ENCODE measurements around the gene SLCO1A2.

Gene SLCO1A2

GRCh38 chr12:21264232-21264631, 70.5 kb downstream of the SLCO1A2 start:
- TF ChIP-seq POLR2AphosphoS5 (IDR thresholded peaks at IDR 0.05; ENCODE audit: borderline replicate concordance, low read depth, low read length) (no peak), EZH2 (IDR thresholded peaks at IDR 0.05) (no peak), FOXP2 (optimal IDR thresholded peaks at IDR 0.05; ENCODE audit: control extremely low read depth, extremely low read length, insufficient read depth) (no peak)
- no peak for DNase-seq (ENCODE audit: low read depth, low spot score)
- H3K36me3 ChIP-seq (ENCODE audit: insufficient read depth, low read length), result no peaks in the 10 kb centered on the region
- no peak overlapping the region for H3K9ac ChIP-seq (ENCODE audit: insufficient read length)
- H3K27ac ChIP-seq, result no peak overlapping the region
- no peaks in the 10 kb centered on the region for H3K9me3 ChIP-seq (ENCODE audit: low read depth, low read length)
- H3K4me3 ChIP-seq, result no peak overlapping the region

GRCh38 chr12:21257172-21257571, 77.5 kb downstream of the SLCO1A2 start:
- Histone ChIP-seq H3K9me3 (ENCODE audit: low read depth, low read length) (no peaks in the 10 kb centered on the region), H3K4me3 (no peak overlapping the region)
- no peak for TF ChIP-seq EZH2 (IDR thresholded peaks at IDR 0.05)
- no peak for TF ChIP-seq POLR2AphosphoS5 (IDR thresholded peaks at IDR 0.05; ENCODE audit: borderline replicate concordance, low read depth, low read length)
- TF ChIP-seq FOXP2 (optimal IDR thresholded peaks at IDR 0.05; ENCODE audit: control extremely low read depth, extremely low read length, insufficient read depth), result no peak

GRCh38 chr12:21252070-21252469, 82.6 kb downstream of the SLCO1A2 start:
- H3K27ac ChIP-seq, result no peak overlapping the region
- no peak overlapping the region for H3K4me3 ChIP-seq
- no peak overlapping the region for H3K9ac ChIP-seq (ENCODE audit: insufficient read length)
- DNase-seq (ENCODE audit: low read depth, low spot score), result no peak
- no peaks in the 10 kb centered on the region for H3K9me3 ChIP-seq (ENCODE audit: low read depth, low read length)
- no peaks in the 10 kb centered on the region for H3K36me3 ChIP-seq (ENCODE audit: insufficient read depth, low read length)
- TF ChIP-seq POLR2AphosphoS5 (IDR thresholded peaks at IDR 0.05; ENCODE audit: borderline replicate concordance, low read depth, low read length), result no peak
- TF ChIP-seq EZH2 (IDR thresholded peaks at IDR 0.05), result no peak
- TF ChIP-seq FOXP2 (optimal IDR thresholded peaks at IDR 0.05; ENCODE audit: control extremely low read depth, extremely low read length, insufficient read depth), result no peak

More at GRCh38 chr12:21257172-21257571, 77.5 kb downstream of the SLCO1A2 start:
- Histone ChIP-seq H3K27ac (no peak overlapping the region), H3K9ac (ENCODE audit: insufficient read length) (no peak overlapping the region), H3K36me3 (ENCODE audit: insufficient read depth, low read length) (no peaks in the 10 kb centered on the region)
- DNase-seq (ENCODE audit: low read depth, low spot score), result no peak

- Histone ChIP-seq H3K27ac (no peak overlapping the region), H3K9me3 (ENCODE audit: low read depth, low read length) (no peaks in the 10 kb centered on the region), H3K4me3 (no peak overlapping the region), H3K9ac (ENCODE audit: insufficient read length) (no peak overlapping the region), H3K36me3 (ENCODE audit: insufficient read depth, low read length) (no peaks in the 10 kb centered on the region)
- no peak for DNase-seq (ENCODE audit: low read depth, low spot score)
- no peak for TF ChIP-seq EZH2 (IDR thresholded peaks at IDR 0.05)
- no peak for TF ChIP-seq FOXP2 (optimal IDR thresholded peaks at IDR 0.05; ENCODE audit: control extremely low read depth, extremely low read length, insufficient read depth)
- no peak for TF ChIP-seq POLR2AphosphoS5 (IDR thresholded peaks at IDR 0.05; ENCODE audit: borderline replicate concordance, low read depth, low read length)
Observed at GRCh38 chr12:21248679-21249078, 86.0 kb downstream of the SLCO1A2 start.

- TF ChIP-seq POLR2AphosphoS5 (IDR thresholded peaks at IDR 0.05; ENCODE audit: borderline replicate concordance, low read depth, low read length), result no peak
- no peak for TF ChIP-seq FOXP2 (optimal IDR thresholded peaks at IDR 0.05; ENCODE audit: control extremely low read depth, extremely low read length, insufficient read depth)
- no peak for TF ChIP-seq EZH2 (IDR thresholded peaks at IDR 0.05)
- Histone ChIP-seq H3K9ac (ENCODE audit: insufficient read length) (no peak overlapping the region), H3K9me3 (ENCODE audit: low read depth, low read length) (no peaks in the 10 kb centered on the region), H3K27ac (no peak overlapping the region), H3K4me3 (no peak overlapping the region), H3K36me3 (ENCODE audit: insufficient read depth, low read length) (no peaks in the 10 kb centered on the region)
- DNase-seq (ENCODE audit: low read depth, low spot score), result no peak
Observed at GRCh38 chr12:21239866-21240265, 94.9 kb downstream of the SLCO1A2 start.

DNA sequence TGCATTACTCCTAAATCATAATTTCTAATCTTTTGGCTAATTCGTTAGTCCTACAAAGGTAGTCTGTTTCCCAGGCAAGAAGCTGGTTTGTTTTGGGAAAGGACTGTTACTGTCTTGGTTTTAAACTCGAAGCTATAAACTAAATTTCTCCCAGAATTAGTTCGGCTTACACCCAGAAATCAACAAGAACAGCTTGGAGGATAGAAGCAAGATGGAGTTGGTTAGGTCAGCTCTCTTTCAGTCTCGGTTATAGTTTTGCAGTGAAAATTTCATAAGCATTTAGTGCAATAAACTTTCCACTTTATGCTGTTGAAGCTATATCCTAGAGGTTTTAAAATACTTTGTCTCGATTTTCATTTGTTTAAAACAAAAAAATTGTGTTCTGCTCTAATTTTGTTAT, 100.3 kb downstream of the SLCO1A2 start:
- Histone ChIP-seq H3K27ac (no peak overlapping the region), H3K36me3 (ENCODE audit: insufficient read depth, low read length) (no peaks in the 10 kb centered on the region), H3K9me3 (ENCODE audit: low read depth, low read length) (no peaks in the 10 kb centered on the region), H3K4me3 (no peak overlapping the region), H3K9ac (ENCODE audit: insufficient read length) (no peak overlapping the region)
- no peak for DNase-seq (ENCODE audit: low read depth, low spot score)
- TF ChIP-seq POLR2AphosphoS5 (IDR thresholded peaks at IDR 0.05; ENCODE audit: borderline replicate concordance, low read depth, low read length), result no peak
- no peak for TF ChIP-seq EZH2 (IDR thresholded peaks at IDR 0.05)
- TF ChIP-seq FOXP2 (optimal IDR thresholded peaks at IDR 0.05; ENCODE audit: control extremely low read depth, extremely low read length, insufficient read depth), result no peak

DNA sequence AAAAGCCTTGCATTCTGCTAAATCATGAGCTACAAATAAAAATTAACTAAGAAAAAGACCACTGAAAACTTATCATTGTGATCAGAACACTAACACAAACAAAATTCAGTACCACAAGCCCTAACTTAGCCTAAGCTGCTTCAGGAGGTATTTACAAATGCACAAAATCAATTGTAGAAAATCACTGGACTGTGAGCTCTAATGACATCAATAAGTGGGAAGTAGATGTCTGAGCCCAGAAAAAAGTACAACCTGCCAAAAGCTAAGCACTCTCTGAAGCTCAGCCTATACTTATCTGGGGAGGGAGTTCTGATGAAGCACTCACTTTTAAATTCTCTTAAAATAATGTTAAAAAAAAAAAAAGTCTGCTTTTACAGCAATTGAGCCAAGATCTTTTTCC, 110.8 kb downstream of the SLCO1A2 start:
- Histone ChIP-seq H3K36me3 (ENCODE audit: insufficient read depth, low read length) (no peaks in the 10 kb centered on the region), H3K27ac (no peak overlapping the region), H3K9me3 (ENCODE audit: low read depth, low read length) (no peaks in the 10 kb centered on the region), H3K4me3 (no peak overlapping the region), H3K9ac (ENCODE audit: insufficient read length) (no peak overlapping the region)
- no peak for DNase-seq (ENCODE audit: low read depth, low spot score)
- TF ChIP-seq EZH2 (IDR thresholded peaks at IDR 0.05) (no peak), POLR2AphosphoS5 (IDR thresholded peaks at IDR 0.05; ENCODE audit: borderline replicate concordance, low read depth, low read length) (no peak), FOXP2 (optimal IDR thresholded peaks at IDR 0.05; ENCODE audit: control extremely low read depth, extremely low read length, insufficient read depth) (no peak)

- H3K9me3 ChIP-seq (ENCODE audit: low read depth, low read length), result no peaks in the 10 kb centered on the region
- DNase-seq (ENCODE audit: low read depth, low spot score), result no peak
- TF ChIP-seq EZH2 (IDR thresholded peaks at IDR 0.05) (no peak), FOXP2 (optimal IDR thresholded peaks at IDR 0.05; ENCODE audit: control extremely low read depth, extremely low read length, insufficient read depth) (no peak), POLR2AphosphoS5 (IDR thresholded peaks at IDR 0.05; ENCODE audit: borderline replicate concordance, low read depth, low read length) (no peak)
- H3K27ac ChIP-seq, result no peak overlapping the region
- H3K4me3 ChIP-seq, result no peak overlapping the region
- no peak overlapping the region for H3K9ac ChIP-seq (ENCODE audit: insufficient read length)
- H3K36me3 ChIP-seq (ENCODE audit: insufficient read depth, low read length), result no peaks in the 10 kb centered on the region
Observed at GRCh38 chr12:21221778-21222177, 112.9 kb downstream of the SLCO1A2 start.

- Histone ChIP-seq H3K27ac (no peak overlapping the region), H3K9ac (ENCODE audit: insufficient read length) (no peak overlapping the region), H3K4me3 (no peak overlapping the region), H3K9me3 (ENCODE audit: low read depth, low read length) (no peaks in the 10 kb centered on the region), H3K36me3 (ENCODE audit: insufficient read depth, low read length) (no peaks in the 10 kb centered on the region)
- no peak for DNase-seq (ENCODE audit: low read depth, low spot score)
- no peak for TF ChIP-seq EZH2 (IDR thresholded peaks at IDR 0.05)
- no peak for TF ChIP-seq POLR2AphosphoS5 (IDR thresholded peaks at IDR 0.05; ENCODE audit: borderline replicate concordance, low read depth, low read length)
- no peak for TF ChIP-seq FOXP2 (optimal IDR thresholded peaks at IDR 0.05; ENCODE audit: control extremely low read depth, extremely low read length, insufficient read depth)
Observed at GRCh38 chr12:21221072-21221471, 113.6 kb downstream of the SLCO1A2 start.
